Suppressor macrophage treated with lipopolysaccharide for 1 hour (primary cell): ENCODE measurements around the gene PDSS2.
"Not testable (repeated sequence)": the region's sequence is repeated elsewhere in the genome, so short reads cannot be mapped to it uniquely, and the experiment has no call there.

ENCODE experiments used
- DNase-seq, 3 donors: peaks; one replicate each; pipeline ENCODE4 v3.0.0-alpha.2; 2020 to 2022

PDSS2 gene

DNA sequence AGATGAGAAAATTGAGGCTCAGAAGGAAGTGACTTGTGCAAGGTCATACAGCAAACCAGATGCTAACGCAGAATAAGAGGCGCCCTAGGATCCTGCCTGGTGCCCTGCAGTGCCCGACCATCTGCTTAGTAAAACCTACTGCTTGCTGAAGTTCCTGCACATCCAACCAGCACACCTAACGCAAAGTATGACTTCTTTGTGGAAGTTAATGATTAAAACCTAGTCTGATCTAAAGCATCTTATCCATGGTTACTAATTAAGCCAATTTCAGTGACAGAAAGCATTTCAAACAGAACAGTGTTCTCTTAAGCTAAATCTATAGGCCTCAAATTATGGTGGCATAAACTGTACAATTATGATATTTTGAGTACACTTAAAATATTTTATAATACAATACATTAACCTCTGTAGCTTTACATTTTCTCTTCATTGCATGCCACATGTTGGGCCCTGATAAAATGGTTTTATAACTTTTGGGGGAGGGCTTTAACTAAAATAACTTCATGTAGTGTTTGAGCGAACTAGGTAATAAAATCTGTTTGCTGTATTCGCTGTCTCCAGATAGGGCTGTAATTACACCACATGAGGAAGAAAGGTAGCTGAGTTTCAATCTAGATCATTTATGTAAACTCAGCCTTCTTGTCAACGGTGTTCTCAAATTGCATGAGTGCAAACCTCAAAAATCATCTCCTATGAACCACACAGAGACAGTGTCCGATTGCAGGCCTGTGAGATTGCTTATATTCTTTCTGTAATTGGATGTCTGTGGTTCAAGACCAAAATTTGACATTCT is 306.5 kb downstream of the PDSS2 start:
- no peak for DNase-seq

- DNase-seq: no peak
These were observed 314.7 kb downstream of the PDSS2 start for GRCh38 chr6:107144666-107145065.

- no peak for DNase-seq
These were observed 315.4 kb downstream of the PDSS2 start for GRCh38 chr6:107144014-107144413.

GRCh38 chr6:107140581-107140980 is 318.8 kb downstream of the PDSS2 start:
- no peak for DNase-seq

DNA sequence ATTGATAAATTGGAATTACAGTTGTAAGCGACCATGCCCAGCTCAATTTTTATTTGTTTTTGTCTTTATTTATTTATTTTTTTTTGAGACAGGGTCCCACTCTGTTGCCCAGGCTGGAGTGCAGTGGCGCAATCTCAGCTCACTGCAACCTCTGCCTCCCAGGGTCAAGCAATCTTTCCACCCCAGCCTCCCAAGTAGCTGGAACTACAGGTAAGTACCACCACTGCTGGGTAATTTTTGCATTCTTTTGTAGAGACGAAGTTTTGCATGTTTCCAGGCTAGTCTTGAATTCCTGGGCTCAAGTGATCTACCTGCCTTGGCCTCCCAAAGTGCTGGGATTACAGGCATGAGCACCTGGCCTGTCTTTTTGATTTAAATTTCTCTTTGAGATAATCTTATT is 323.0 kb downstream of the PDSS2 start:
- not testable (repeated sequence) for DNase-seq

DNA sequence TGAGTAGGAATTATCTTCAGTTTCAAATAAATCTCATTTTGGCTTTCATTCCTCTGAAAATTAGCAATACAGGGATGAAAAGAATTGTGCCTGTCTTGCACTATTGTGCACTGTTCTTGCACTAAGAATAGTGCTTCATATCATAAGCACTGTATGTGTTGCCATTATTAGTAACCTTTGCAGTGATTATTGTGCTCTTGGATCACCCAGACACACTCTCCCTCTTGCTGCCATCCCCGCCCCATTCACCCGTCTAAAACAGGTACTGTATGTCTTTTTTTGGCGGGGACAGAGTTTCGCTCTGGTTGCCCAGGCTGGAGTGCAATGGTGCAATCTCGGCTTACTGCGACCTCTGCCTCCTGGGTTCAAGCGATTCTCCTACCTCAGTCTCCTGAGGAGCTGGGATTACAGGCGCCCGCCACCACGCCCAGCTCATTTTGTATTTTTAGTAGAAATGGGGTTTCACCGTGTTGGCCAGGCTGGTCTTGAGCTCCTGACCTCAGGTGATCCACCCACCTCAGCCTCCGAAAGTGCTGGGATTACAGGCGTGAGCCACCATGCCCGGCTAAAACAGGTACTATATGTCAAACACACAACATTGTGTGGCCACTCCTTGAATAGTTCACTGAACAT is 324.2 kb downstream of the PDSS2 start:
- DNase-seq: not testable (repeated sequence)

DNA sequence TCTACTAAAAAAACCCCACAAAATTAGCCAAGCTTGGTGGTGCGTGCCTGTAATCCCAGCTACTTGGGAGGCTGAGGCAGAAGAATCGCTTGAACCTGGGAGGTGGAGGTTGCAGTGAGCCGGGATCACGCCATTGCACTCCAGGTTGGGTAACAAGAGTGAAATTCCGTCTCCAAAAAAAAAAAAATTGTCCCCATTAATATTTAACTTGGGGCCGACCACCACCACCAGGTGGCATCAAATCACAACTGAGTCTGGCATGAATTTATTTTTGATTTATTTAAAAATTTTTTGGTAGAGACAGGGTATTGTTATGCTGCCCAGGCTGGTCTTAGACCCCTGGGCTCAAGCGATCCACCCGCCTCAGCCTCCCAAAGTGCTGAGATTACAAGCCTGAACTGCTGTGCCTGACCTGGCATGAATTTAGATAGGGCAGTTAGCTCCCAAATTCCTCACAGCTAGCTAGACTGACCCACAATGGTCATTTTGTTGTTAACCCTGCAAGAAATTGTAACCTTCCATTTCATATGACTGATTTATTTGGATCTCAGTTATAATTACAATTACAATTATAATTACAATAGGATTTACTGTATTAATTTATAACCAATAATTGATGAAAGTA is 326.9 kb downstream of the PDSS2 start:
- DNase-seq: peak in 2 of 3 donors; percentile 17 to 26

GRCh38 chr6:107129370-107129925 is 329.9 kb downstream of the PDSS2 start:
- no peak for DNase-seq

GRCh38 chr6:107128577-107128976 is 330.8 kb downstream of the PDSS2 start:
- DNase-seq: no peak

- no peak for DNase-seq
These were observed 331.2 kb downstream of the PDSS2 start for GRCh38 chr6:107128175-107128574.

DNA sequence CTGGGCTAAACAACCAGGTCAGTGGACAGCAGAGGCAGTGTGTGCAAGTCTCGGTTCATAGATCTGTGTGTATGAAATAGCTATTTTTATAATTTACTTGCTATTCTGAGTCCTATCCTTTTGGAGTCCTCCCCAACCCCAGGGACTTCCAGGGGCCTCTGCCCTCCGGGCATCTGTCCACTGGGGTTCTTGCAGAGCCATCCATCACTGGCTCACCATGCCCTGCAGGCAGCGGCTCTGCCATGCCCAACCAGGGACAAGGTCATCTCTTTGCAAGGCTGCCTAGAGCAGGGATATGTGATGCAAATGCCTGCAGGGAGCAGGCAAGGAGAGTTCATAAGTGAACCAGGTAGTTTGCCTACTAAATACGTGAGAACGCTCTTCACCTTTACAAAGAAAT is 333.6 kb downstream of the PDSS2 start:
- no peak for DNase-seq

DNA sequence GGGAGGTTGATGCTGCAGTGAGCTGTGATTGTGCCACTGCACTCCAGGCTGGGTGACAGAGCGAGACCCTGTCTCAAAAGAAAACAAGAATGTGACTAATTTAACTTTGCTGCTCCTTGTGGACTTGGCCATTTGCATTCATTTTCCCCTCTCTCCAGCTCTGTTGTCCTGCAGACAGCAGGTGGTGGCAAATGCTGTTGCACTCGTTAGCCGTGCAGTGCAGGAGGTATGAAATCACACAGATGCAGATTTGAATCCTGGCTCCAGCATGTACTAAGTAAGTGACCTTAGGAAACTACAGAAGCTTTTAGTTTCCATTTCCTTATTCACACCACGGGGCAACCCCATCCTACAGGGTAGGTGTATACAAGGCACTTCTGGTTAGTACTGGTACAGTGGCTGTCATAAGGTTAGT is 334.4 kb downstream of the PDSS2 start:
- peak; percentile 42 to 63 (median 43) for DNase-seq

DNA sequence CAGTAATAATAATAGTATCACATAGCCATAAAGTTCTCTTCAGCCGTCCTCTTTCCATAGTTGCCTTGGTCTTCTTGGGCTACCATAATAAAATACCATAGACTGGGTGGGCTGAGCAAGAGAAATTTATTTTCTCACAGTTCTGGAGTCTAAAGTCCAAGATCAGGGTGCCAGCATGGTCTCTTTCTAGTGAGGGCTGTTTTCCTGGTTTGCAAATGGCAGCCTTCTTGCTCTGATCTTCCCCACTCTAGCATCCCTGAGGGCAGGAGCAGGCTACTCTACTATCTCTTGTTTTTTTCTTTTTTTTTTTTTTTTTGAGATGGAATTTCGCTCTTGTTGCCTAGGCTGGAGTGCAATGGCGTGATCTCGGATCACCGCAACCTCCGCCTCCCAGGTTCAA is 335.9 kb downstream of the PDSS2 start:
- DNase-seq: no peak

DNA sequence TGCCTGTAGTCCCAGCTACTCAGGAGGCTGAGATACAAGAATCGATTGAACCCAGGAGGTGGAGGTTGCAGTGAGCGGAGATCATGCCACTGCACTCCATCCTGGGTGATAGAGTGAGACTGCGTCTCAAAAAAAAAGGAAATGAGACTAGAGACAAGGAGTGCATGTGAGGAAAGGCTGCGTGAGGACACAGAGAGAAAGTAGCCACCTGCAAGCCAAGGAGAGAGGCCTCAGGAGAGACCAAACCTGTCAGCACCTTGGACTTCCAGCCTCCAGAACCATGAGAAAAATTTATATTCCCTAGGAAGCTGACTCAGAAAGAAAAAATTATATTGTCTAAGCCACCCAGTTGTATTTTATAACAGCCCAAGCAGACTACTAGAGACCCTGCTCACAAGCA is 336.6 kb downstream of the PDSS2 start:
- DNase-seq: no peak

GRCh38 chr6:107121964-107122495 is 337.3 kb downstream of the PDSS2 start:
- no peak for DNase-seq

DNA sequence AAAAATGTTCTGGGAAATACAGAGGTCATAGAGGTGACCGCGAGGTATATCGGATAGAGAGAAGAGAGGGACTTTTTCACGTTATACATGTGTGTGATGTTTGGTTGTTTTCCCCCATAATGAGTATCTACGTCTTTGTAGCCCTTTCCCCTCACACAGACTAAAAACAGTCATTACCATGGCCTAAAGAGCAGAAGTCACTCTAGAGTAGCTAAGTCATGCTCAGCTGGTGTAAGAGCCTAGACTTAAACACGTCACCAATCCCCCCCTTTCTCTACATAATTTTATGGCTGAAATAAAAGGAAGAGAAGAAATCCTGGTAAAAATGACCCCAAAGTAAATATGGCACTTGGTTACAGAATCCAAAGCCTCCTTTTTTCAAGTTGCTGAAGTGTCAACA is 338.1 kb downstream of the PDSS2 start:
- no peak for DNase-seq

DNA sequence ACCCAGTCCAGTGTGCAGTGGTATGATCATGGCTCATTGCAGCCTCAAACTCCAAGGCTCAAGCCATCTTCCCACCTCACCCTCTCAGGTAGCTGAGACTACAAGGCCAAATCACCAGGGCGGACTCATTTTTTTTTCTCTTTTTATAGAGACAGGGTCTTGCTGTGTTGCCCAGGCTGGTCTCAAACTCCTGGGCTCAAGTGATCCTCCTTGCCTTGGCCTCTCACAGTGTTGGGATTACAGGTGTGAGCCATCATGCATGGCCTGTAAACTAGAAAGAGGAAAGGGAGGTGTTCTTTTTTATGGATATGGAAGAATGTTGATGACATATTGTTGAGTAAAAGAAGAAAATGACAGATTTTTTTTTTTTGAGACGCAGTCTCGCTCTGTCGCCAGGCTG is 339.0 kb downstream of the PDSS2 start:
- no peak for DNase-seq

DNA sequence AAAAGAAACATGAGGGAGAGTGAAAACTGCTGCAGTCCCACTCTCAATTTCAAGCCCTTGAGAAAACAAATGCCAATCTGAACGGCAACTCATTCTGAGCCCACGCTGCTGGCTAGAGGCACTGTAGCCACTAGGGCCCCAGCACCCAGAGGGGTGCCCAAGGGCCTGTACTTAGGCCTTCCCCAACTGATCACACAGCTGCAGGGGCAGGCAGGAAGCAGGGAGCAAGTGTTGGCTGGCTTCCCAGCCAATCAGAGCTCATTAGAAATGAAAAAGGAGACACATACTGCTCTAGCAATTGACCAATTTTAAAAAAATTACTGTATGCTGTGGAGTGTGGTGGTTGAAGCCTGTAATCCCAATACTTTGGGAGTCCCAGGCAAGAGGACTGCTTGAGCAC is 340.4 kb downstream of the PDSS2 start:
- DNase-seq: no peak

DNA sequence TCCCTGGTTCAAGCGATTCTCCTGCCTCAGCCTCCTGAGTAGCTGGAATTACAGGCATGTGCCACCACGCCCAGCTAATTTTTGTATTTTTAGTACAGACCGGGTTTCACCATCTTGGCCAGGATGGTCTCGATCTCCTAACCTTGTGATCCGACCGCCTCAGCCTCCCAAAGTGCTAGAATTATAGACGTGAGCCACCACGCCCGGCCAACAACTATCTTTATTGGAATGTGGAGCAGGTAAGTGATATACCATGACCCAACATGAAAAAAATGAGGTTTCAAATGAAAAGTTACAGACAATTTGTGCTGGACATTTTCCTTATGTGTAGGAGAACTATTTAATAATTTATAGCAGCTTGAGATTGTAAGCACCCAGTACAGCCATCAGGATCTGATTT is 340.8 kb downstream of the PDSS2 start:
- not testable (repeated sequence) for DNase-seq

- DNase-seq: no peak
These were observed 342.4 kb downstream of the PDSS2 start for GRCh38 chr6:107116931-107117330.

GRCh38 chr6:107116328-107116892 is 343.0 kb downstream of the PDSS2 start:
- DNase-seq: peak; percentile 53 to 73 (median 65)

DNA sequence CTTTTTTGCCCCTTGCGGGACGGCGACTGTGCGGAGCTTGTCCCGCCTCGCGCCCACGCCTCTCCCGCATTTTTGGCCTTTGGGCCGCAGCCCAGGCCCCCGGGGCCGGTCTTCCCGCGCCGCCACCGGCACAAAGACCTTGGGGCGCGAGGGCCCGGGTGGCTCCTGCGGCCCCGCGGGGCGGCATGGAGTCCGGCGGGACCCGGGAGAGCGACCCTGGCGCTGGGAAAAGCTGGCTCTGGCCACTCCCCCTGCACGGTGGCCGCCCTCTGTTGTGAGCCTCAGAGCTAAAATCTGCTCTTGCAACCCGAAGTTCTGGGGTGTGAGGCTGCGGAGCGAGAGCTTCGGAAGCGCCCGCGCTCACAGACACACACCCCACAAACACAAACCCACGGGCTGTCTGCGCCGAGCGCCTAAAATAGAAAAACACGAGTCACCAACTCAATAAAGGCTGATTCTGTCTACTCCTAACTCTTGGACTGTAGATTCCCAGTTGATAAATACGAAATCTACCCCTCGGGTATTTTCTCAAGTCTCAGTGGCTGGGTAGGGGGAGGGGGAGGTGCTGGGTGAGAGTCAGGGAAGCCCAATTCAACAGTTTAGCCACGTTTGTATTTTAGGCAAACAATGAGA is 343.6 kb downstream of the PDSS2 start:
- DNase-seq: peak; percentile 30 to 53 (median 33)
